CD4-positive, alpha-beta T cell treated with Interleukin-1 beta for 1 hour (primary cell): Measurements from ENCODE around the gene EIF3D.

Source experiments
- DNase-seq, 2 donors: peaks; one replicate each; pipeline ENCODE4 v3.0.0-alpha.2; 2020 to 2022

EIF3D gene

DNA sequence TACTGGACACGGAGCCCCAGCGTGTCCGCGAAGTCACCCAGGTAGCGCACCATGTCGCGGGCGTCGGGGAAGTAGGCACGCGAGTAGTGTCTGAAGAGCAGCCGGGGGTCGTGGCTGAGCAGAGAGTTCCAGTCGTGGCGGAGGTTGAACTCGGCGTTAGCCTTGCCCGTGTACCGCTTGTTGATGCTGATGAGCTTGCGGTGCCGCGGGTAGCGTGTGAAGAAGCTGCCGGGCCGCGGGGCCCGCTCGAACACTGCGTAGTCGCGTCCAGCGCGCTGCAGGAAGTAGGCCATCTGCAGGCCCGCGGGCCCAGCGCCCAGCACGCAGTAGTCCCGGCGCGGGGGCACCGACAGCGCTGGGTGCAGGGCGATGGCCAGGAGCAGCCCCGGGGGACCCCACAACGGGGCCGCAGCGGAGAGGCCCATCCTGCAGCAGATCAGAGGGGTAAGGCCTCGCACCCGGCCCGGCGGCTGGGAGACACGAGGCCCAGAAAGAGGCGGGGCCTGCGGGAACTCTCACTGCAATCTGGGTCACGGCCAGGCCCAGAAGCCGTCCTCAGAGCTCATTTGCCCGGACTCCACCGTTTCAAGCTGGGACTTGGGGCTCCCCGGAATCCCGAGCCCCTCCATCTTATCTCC, 22.8 kb downstream of the EIF3D start:
- DNase-seq = no peak

DNA sequence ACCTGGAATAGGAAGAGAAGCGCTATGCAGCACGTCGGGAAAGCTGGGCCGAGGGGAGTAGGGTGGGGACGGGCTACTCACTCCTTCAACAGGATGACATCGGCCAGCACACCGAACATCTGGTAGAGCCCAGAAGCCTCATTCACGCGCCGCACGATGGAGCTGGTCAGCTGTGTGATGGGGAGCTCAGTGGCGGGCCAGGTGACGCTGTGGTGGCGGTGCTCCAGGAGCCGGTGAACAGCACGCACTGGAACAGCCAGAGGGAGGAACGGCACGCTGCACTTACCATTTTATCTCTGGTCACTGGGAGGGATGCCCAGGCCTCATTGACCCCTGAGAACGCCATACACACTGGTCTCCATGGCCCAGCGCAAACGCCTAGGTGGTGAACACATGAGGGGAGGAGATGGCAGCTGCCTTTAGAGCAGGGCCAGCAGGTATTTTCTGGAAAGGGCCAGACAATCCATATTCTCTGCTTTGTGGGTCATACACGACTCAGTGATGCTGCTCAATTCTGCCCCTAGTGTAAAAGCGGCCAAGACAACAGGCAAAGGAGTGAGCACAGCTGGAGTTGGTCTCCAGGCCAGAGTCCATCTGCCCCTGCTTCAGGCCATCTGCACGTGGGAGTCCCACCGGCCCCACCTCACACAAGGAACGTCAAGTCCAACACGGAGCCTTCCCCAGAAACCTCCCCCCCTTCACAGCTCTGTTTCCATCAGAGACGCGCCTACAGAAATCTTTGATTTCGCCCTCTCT, 30.9 kb downstream of the EIF3D start:
- DNase-seq = no peak

DNA sequence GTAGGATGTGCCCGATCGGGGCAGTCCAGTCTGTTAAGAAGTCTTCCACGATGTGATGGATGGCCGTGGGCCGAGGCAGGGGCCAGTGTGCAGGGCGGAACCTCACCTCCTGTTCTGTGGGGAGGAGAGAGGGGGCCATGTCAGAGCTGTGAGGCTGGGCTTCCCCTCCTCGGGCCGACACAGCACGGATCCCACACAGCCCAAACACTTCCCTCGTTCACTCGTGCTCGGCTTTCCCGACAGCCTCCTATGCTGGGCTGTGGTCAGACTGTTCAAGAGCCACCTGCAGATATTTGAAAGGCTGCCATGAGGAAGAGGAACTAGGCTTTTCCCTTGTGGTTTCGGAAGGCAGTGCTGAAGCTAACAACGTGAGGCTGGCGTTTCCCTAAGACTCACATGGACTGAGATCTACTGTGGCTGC, 35.3 kb downstream of the EIF3D start:
- DNase-seq = peak; percentile 16 to 61

DNA sequence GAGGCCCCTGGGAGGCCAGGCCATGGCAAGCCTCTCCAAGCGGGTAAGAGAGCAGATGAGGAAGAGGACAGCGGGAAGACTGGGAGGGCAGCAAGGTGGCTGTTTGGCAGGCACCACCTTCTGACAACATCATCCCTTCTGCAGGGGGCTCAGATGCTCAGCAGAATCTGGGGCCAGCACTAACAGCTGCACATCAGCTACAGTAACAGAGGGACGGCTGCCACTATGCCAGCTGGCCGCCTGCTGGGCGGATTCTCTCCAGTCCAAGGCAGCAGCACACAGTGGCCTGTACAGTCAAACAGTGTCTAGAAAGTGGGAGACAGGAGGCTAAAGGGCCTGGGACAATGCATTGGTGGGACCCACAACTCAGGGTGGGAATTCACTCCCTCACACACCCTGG, 36.9 kb downstream of the EIF3D start:
- no peak for DNase-seq

DNA sequence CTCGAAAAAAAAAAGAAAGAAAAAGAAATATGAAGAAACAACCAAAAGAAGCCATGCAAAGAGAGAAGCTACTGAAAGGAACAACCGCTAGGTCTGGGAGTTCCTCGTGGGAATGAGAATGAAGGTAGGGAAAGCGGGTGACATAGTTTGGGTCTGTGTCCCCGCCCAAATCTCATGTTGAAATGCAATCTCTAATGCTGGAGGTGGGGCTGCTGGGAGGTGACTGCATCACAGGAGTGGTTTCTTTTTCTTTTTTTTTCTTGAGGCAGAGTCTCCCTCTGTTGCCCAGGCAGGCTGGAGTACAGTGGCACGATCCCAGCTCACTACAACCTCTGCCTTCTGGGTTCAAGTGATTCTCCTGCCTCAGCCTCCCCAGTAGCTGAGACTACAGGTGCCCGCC, 37.8 kb downstream of the EIF3D start:
- DNase-seq = no peak

DNA sequence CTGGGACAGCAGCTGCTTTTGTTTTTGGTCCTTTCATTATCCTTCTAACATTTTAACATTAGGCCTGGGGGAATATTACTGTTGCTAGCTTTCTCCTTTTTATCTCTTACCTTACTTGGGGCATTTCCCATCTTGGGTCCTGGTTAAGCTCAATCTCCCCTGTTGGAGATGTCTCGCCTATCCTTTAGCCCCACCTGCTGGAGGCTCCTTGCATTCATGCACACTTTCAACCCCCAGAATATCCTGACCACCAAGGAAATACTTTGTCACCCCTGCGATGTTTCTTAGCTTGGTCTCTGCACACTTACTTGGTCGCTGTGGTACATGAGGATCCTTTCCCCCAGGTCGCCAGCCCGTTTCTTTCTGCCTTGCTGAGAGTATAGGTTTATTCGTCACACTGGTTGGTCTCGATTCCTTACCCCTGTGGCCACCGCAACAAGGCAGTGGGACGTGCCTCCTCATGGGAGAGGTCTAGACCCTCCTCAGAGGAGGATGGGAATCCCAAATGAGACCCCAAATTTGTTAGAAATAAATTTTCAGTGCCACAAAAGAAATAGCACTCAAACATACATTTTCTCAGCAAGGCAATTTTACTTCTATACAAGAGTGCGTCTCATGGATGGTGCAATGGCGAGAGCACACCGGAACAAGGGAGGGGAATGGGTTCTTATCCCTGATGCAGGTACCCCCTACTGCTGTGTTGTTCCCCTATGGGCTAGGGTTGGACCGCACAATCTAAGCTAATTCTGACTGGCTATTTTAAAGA, 42.2 kb downstream of the EIF3D start:
- DNase-seq = peak; percentile 62 to 72

DNA sequence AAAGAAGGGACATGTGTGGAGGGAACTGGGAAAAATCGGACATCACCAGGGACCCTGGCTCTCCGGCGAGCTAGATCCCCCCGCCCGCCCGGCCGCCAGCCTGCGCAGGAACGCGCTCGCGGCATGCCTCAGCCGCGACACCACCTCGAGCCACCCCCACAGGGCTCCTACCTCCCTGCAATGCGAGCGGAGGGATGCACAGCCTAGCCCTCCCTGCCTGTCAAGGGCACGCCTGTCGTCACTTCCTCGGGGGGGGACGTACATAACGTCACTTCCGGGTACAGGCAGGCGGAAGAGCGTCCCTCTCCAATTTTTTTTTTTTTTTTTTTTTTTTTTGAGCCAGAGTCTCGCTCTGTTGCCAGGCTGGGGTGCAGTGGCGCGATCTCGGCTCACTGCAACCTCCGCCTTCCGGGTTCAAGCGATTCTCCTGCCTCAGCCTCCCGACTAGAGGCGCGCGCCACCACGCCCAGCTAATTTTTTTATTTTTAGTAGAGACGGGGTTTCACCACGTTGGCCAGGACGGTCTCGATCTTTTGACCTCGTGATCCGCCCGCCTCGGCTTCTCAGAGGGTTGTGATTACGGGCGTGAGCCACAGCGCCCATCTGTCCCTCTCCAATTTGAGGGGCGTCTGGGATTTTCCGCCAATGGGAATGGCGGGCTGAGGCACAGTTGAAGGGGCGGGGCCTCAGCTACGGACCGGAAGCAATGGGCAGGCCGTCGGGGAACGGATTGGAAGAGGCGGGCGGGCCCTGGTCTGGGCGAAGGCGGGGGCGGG, 47.4 kb downstream of the EIF3D start, which contains the start of gene TXN2:
Gene TXN2 (minus strand): TSS at position 248 of the 776 bp plus-strand sequence. CDS start 803 bp downstream, outside the sequence.
- DNase-seq = peak; percentile 97

DNA sequence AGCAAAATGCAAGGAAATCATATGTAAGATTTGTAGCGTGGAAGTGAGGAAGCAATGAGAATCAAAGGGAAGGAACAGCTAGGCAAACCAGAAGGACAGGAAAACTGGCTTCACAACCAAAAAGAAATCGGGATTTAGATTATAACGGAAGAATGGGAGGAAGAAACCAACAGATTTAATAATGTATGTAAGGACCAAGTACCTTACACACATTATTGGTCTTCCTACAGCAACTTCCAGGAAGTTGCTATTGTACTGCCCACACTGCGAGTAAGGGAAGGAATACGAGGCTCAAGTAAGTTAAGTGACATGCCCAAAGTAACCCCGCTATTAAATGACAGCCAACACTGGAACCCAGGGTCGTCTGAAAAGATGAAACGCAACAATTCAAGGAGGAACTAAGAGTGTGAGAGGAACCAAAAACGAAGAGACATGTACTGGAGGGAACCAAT, 48.0 kb downstream of the EIF3D start:
- no peak for DNase-seq

DNA sequence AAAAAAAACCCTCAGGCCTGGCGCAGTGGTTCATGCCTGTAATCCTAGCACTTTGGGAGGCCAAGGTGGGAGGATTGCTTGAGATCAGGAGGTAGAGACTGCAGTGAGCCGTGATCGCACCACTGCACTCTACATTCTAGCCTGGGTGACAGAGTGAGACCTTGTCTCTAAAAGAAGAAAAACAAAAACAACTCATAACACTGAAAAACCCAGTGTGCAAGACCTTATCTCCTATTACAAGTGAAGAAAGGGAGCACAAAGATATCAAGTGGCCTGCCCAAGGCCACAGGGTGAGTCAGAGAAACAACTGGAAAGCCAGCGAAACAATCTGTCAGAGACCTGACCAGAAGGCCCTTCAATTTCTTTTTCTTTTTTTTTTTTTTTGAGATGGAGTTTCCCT, 50.0 kb downstream of the EIF3D start:
- no peak for DNase-seq

DNA sequence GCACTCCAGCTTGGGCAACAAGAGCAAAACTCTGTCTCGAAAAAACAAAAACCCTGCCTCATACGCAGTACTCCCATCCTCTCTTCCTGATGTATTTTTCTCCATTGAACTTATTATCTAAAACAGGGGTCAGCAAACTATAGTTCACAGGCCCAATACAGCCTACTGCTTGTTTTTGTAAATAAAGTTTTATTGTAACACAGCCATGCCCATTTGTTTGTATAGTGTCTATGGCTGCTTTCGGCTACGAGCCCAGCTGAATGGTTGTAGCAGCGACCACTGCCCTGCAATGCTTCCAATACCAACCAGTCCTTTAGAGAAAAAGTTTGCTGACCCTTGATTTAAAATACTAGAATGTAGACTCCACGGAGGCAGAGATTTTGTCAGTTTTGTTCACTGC, 53.6 kb downstream of the EIF3D start:
- DNase-seq = no peak

DNA sequence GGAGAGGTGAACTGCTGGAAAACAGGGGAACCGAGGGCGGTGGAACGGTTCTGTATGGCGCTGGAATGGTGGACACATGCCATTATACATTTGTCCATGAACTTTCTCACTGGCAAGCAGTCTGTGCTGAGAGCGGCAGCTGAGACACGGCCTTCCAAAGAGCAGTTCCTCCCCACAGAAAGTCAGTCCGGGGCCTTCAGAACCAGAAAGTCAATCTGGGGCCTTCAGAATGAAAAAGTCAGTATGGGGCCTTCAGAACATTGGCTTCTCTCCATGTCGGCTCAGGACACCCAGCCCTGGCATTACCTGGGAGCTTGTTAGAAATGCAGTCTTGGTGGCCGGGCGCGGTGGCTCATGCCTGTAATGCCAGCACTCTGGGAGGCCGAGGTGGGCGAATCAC, 56.3 kb downstream of the EIF3D start:
- DNase-seq = no peak

DNA sequence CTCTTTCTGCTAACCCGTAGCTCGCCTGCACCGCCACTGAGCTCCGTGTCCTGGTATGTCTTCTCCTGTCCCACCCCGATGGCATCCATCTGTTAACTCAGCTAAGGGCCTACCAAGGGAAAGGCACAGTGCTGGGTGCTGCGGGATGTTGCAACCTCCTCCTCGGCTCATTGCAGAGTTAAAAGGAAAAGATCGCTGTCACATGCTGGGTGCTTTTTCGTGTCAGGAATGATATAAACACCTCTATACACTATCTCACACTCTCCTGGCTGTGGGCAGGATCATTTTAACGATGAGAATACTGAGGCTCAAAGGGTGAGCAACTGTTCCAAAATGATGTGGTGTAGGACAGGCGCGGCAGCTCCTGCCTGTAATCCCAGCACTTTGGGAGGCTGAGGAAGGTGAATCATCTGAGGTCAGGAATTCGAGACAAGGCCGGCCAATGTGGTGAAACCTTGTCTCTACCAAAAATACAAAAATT, 57.6 kb downstream of the EIF3D start:
- DNase-seq = no peak

DNA sequence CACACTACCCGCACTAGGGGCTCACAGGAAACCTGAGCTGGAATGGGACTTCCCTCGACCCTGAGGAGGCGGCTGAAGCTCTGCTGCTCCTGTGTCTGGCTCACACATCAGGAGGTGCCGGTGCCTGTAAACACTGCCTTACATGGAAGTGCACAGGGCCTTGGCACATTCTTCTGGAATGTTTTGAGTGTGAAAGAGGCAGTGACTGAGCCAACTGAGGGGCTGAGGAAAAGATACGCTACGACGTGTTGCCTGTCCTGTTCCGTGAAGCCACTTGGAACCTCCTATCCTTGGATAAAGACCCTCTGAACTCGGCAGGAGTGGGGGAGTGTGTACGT, 58.0 kb downstream of the EIF3D start:
- DNase-seq = no peak

DNA sequence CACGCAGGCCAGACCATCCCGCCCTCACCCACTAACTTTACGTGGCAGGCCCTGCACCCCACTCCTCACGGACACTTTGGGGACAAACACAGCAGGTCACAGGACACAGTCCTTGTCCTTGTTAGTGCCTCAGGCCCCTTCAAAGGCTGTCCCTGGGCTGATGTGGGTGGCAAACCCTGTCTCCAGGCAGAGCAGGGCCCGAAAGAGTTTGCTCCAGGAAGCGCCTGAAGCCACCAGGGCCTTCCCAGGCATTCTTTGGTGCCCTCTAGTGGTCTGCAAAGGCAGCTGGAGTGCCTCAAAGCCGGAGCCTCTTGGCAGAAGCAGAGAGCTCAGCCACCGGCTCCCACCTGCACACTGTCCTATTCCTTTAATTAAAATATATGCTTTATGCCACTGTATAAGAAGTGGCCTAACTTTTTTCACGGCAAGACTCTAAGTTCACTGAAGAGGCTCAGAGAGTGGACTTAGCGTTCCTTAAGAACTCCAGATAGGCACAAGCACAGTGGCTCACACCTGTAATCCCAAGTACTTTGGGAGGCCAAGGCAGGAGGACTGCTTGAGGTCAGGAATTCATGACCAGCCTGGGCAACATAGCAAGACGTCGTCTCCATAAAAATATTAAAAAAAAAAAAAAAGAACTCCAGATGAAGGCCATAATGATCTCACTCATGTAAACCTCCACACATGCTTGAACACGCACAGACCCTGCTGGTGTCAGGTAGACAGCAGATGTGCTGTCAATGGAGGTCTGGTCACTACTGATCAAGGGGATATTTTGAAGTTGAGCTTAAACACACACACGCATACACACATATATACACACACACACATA, 58.6 kb downstream of the EIF3D start:
- DNase-seq = peak; percentile 88 to 91

DNA sequence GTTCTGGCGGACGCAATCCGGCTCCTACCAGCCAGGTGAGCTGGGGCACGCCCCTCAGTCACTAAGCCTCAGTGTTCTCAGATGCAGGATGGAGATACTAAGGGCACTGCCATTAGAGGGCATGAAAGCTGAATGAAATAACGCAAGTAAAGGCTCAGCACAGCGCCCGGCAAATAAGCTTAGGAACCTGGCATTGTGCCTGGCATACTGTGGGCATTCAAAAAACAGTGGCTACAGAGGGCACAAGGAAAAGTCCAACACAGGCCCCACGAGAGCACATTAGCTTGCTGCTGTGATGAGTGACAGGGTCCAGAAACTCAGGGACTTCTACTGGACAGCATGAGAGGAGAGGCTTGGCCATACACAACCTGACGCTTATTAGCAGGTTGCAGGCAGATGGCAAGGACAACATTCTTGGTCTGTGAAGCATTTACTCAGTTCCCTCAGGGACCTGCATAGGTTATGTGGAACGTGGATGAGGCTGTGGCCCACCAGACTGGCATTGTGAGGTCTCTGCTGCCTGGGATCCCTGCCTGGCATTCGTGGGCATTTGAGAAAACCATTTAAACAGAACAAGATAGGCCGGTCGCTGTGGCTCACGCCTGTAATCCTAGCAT, 59.8 kb downstream of the EIF3D start:
- DNase-seq = no peak

DNA sequence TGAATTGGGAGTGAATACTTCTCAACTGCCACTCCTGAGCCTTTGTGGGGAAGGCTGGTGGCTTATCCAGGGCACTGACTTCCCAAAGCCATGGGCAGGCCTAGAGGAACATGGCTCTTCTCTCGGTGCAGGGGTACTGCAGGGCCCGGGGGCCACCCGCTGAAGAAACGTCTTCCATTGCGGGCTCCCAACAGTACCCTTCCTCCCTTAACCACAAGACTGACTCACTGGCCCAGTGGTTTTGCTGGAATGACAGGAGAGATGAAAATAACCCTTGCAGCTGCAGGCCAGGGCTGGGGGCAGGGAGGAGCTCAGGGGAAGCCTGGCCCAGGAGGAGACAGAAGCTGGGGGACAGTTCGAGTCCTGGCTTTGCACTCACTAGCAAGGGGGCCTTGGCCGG, 61.0 kb downstream of the EIF3D start:
- peak in 1 of 2 donors; percentile 34 for DNase-seq

DNA sequence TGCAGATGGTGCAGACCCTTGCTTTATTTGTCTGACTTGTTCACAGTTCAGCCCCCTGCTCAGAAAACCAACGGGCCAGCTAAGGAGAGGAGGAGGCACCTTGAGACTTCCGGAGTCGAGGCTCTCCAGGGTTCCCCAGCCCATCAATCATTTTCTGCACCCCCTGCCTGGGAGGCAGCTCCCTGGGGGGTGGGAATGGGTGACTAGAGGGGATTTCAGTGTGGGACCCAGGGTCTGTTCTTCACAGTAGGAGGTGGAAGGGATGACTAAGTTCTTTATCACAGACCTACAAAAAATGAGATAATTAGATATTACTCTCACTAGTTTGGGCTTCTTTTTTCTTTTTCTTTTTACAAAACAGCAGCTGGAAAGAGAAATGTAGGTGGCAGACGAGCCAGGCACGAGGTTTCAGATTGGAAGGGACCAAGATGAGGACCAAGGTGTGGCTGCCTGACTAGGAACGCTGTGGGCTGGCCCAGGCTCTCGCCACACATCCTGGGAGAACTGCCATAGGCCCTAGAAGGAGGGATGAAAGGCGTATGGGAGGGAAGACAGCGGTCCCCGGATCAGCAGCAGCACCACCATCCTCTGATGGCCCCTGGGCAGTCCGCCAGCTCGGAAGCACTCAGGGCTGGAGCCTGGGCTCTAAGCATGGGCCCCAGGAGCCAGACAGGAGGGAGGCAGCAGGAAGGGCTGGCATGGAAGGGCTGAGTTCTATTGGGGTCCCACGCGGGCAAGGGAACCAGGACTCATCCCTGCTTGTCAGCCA, 61.7 kb downstream of the EIF3D start:
- DNase-seq = no peak

DNA sequence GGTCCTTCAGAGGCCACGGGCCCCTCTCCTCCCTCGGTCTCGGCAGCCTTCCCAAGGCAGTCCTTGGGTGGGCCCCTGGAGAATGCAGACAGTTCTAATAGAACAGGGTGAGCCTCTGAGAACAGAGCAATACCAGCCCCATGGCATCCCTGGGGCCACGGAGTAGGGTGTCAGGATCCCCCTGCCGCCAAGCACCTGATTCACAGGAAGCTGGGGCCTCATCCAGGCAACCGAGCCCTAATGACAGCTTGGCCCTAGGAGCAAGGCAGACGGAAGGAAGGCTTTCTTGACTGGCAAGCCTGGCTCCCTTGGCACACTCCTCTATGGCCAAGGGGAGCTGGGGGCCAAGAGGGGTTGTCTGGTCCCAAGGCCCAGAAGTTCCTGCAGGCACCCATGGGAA, 62.7 kb downstream of the EIF3D start:
- no peak for DNase-seq

DNA sequence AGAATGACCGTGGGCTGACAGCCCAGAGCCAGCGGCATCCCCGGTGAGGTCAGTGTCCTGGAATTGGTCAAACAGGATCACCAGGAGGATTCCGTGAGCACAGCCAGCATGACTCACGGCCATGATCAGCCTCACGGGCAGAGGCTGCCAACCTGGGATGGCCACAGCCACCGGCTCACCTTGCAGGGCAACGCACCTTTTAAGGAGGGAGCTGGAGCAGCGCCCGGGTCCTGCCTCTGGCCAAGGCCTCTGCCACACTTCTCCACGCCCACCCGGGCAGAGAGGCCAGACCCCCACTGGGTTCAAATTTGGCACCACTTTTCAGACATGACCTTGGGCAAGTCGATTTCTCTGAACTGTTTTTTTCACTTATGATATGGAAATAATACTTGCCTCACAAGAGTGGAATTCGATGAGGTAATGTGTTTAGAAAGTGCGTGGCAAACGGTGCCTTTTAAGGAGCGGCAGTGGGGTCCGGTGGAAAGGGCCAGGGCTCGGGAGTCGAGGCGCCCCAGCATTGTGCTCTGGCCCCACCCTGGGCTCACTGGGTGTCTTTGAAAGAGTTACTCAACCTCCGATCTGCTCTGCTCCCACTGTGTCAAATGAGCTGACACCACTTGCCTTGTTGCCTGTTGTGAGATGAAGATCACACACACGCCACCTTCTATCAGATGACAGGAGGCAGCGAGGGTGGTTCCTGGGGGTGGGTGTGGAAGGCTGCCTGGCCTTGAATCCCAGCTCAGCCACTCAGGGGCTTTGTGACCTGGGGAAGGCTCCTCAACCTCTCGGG, 63.5 kb downstream of the EIF3D start:
- DNase-seq = no peak

DNA sequence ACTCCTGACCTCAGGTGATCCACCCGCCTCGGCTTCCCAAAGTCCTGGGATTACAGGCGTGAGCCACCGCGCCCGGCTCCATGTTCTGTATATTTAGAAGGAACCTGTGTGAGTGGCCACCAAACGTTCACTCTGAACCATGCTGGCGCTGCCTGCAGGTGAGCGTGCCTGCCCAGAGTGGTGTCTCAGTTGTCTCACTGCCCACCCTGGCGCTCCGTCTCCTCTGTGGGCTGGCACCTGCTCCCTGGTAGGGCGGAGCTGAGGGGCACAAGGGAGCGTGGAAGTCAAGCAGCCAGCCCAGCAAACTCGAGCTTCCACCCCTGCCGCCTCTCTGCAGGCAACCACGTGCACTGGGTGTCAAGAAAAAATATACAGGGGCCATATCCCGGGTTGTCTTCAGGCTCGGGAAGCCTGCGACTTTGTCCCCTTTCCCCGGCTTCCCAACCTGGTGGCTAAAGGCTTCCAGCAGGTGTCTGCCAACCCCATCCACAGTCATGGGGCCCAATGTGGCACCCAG, 64.2 kb downstream of the EIF3D start:
- no peak for DNase-seq
